Neuron (in vitro differentiated cells): ENCODE measurements around the gene OR8B3.

Experiments
- H2AFZ ChIP-seq: one replicate; pipeline ENCODE4 v1.6.1; 2013; ENCODE audit warnings: low read depth, mild to moderate bottlenecking, inconsistent platforms, low read length, moderate library complexity
- H3K27me3 ChIP-seq: one replicate; pipeline ENCODE4 v1.6.1; 2013; ENCODE audit warnings: low read length; ENCODE audit not compliant: insufficient read depth
- H3K36me3 ChIP-seq: one replicate; pipeline ENCODE4 v1.6.1; 2013; ENCODE audit warnings: low read length; ENCODE audit not compliant: insufficient read depth
- H3K4me1 ChIP-seq: one replicate; pipeline ENCODE4 v1.6.1; 2013; ENCODE audit warnings: low read length; ENCODE audit not compliant: insufficient read depth
- H3K4me3 ChIP-seq: 2 replicates; pipeline ENCODE4 v1.5.1; 2013; ENCODE audit warnings: mild to moderate bottlenecking, low read length, moderate library complexity
- H3K9me3 ChIP-seq: one replicate; pipeline ENCODE4 v1.6.1; 2013; ENCODE audit warnings: low read length

OR8B3 gene

GRCh38 chr11:124398924-124399323 is at the start of gene OR8B3:
Gene OR8B3, minus strand, starts transcription at chr11:124399024. Its CDS starts 1,673 bp downstream, at chr11:124397351.
- Histone ChIP-seq H2AFZ (no peak within 1 kb of the TSS), H3K9me3 (no peaks in the 10 kb centered on the region), H3K27me3 (no peaks in the 10 kb centered on the region), H3K36me3 (no peaks in the 10 kb centered on the region), H3K4me3 (no peak within 1 kb of the TSS), H3K4me1 (no peaks in the 10 kb centered on the region)

GRCh38 chr11:124446916-124447315 is 48.1 kb upstream of the OR8B3 start:
- Histone ChIP-seq H3K9me3 (no peaks in the 10 kb centered on the region), H3K4me1 (no peaks in the 10 kb centered on the region), H3K4me3 (no peak overlapping the region), H3K36me3 (no peaks in the 10 kb centered on the region), H3K27me3 (no peaks in the 10 kb centered on the region), H2AFZ (no peak overlapping the region)

- Histone ChIP-seq H3K4me3 (no peak within 1 kb of the TSS), H2AFZ (no peak within 1 kb of the TSS), H3K4me1 (no peaks in the 10 kb centered on the region), H3K9me3 (no peaks in the 10 kb centered on the region), H3K27me3 (no peaks in the 10 kb centered on the region), H3K36me3 (no peaks in the 10 kb centered on the region)
Measured at GRCh38 chr11:124445646-124446150, 46.9 kb upstream of the OR8B3 start, which contains the start of gene OR8B8. Gene OR8B8, minus strand, starts transcription at chr11:124445696. Its CDS starts 4,611 bp downstream, at chr11:124441085.

GRCh38 chr11:124442847-124443246 is 44.0 kb upstream of the OR8B3 start:
- no peaks in the 10 kb centered on the region for H3K27me3 ChIP-seq
- no peak overlapping the region for H3K4me3 ChIP-seq
- H3K4me1 ChIP-seq = no peaks in the 10 kb centered on the region
- no peak overlapping the region for H2AFZ ChIP-seq
- no peaks in the 10 kb centered on the region for H3K36me3 ChIP-seq
- H3K9me3 ChIP-seq = no peaks in the 10 kb centered on the region

GRCh38 chr11:124442442-124442841 is 43.6 kb upstream of the OR8B3 start:
- Histone ChIP-seq H3K4me1 (no peaks in the 10 kb centered on the region), H3K36me3 (no peaks in the 10 kb centered on the region), H3K27me3 (no peaks in the 10 kb centered on the region), H2AFZ (no peak overlapping the region), H3K4me3 (no peak overlapping the region), H3K9me3 (no peaks in the 10 kb centered on the region)

- H3K27me3 ChIP-seq = no peaks in the 10 kb centered on the region
- no peaks in the 10 kb centered on the region for H3K36me3 ChIP-seq
- no peak overlapping the region for H3K4me3 ChIP-seq
- no peaks in the 10 kb centered on the region for H3K9me3 ChIP-seq
- H3K4me1 ChIP-seq = no peaks in the 10 kb centered on the region
- no peak overlapping the region for H2AFZ ChIP-seq
Measured at GRCh38 chr11:124441519-124441918, 42.7 kb upstream of the OR8B3 start.

- H3K9me3 ChIP-seq = no peaks in the 10 kb centered on the region
- H2AFZ ChIP-seq = no peak overlapping the region
- no peaks in the 10 kb centered on the region for H3K4me1 ChIP-seq
- H3K36me3 ChIP-seq = no peaks in the 10 kb centered on the region
- no peak overlapping the region for H3K4me3 ChIP-seq
- no peaks in the 10 kb centered on the region for H3K27me3 ChIP-seq
Measured at GRCh38 chr11:124441081-124441480, 42.3 kb upstream of the OR8B3 start.

- Histone ChIP-seq H3K36me3 (no peaks in the 10 kb centered on the region), H3K27me3 (no peaks in the 10 kb centered on the region), H3K4me3 (no peak overlapping the region), H3K4me1 (no peaks in the 10 kb centered on the region), H2AFZ (no peak overlapping the region), H3K9me3 (no peaks in the 10 kb centered on the region)
Measured at GRCh38 chr11:124440608-124441007, 41.8 kb upstream of the OR8B3 start.

GRCh38 chr11:124434699-124435098 is 35.9 kb upstream of the OR8B3 start:
- Histone ChIP-seq H3K27me3 (no peaks in the 10 kb centered on the region), H2AFZ (no peak overlapping the region), H3K4me3 (no peak overlapping the region), H3K36me3 (no peaks in the 10 kb centered on the region), H3K9me3 (no peaks in the 10 kb centered on the region), H3K4me1 (no peaks in the 10 kb centered on the region)

GRCh38 chr11:124429599-124429998 is 30.8 kb upstream of the OR8B3 start:
- H3K9me3 ChIP-seq = no peaks in the 10 kb centered on the region
- no peaks in the 10 kb centered on the region for H3K4me1 ChIP-seq
- no peak overlapping the region for H3K4me3 ChIP-seq
- H3K27me3 ChIP-seq = no peaks in the 10 kb centered on the region
- H3K36me3 ChIP-seq = no peaks in the 10 kb centered on the region
- H2AFZ ChIP-seq = no peak overlapping the region

- H3K4me3 ChIP-seq = no peak within 1 kb of the TSS
- no peaks in the 10 kb centered on the region for H3K9me3 ChIP-seq
- H3K4me1 ChIP-seq = no peaks in the 10 kb centered on the region
- H3K27me3 ChIP-seq = no peaks in the 10 kb centered on the region
- no peaks in the 10 kb centered on the region for H3K36me3 ChIP-seq
- no peak within 1 kb of the TSS for H2AFZ ChIP-seq
Measured at GRCh38 chr11:124424384-124424921, 25.6 kb upstream of the OR8B3 start, which contains the start of gene OR8B4. Gene OR8B4, minus strand, starts transcription at chr11:124424871. Its CDS starts 0 bp downstream, at chr11:124424871.

GRCh38 chr11:124421043-124421442 is 22.2 kb upstream of the OR8B3 start:
- H3K36me3 ChIP-seq = no peaks in the 10 kb centered on the region

GRCh38 chr11:124415356-124415923 is 16.6 kb upstream of the OR8B3 start:
- H3K36me3 ChIP-seq = no peaks in the 10 kb centered on the region
- no peaks in the 10 kb centered on the region for H3K9me3 ChIP-seq
- H3K27me3 ChIP-seq = peaks cover 9% of the 10 kb centered on the region

More at GRCh38 chr11:124421043-124421442, 22.2 kb upstream of the OR8B3 start:
- no peak overlapping the region for H3K4me3 ChIP-seq
- no peaks in the 10 kb centered on the region for H3K27me3 ChIP-seq
- no peak overlapping the region for H2AFZ ChIP-seq
- H3K9me3 ChIP-seq = no peaks in the 10 kb centered on the region
- H3K4me1 ChIP-seq = no peaks in the 10 kb centered on the region

More at GRCh38 chr11:124415356-124415923, 16.6 kb upstream of the OR8B3 start:
- Histone ChIP-seq H3K4me3 (no peak overlapping the region), H2AFZ (no peak overlapping the region), H3K4me1 (no peaks in the 10 kb centered on the region)
